OCI-M1 (cell line): ENCODE results near the gene GTF3C5.
"Not testable (repeated sequence)": the region's sequence is repeated elsewhere in the genome, so short reads cannot be mapped to it uniquely, and the experiment has no call there.

Source experiments
- DNase-seq: peaks from one replicate; lab custom pipeline; 2025; lab: John Stamatoyannopoulos, UW

The GTF3C5 gene

DNA sequence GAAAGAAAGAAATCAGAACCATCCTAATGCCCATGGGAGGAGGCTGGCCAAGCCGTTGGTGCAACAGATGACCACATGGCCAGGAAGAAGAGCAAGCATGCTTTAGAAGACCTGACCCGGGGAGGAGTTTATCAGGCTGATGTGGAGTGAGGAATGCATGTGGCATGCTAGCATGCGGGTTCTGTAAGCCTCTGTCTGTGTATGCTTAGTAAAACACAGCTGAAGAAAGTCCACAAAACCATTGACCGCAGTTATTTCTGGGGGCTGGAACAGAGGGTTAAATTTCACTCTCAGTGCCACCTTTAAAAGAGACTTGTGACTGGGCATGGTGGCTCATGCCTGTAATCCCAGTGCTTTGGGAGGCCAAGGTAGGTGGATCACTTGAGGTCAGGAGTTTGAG is 33.2 kb upstream of the GTF3C5 start:
- DNase-seq, result no peak

GRCh38 chr9:132998221-132998620 is 32.6 kb upstream of the GTF3C5 start:
- not testable (repeated sequence) for DNase-seq

DNA sequence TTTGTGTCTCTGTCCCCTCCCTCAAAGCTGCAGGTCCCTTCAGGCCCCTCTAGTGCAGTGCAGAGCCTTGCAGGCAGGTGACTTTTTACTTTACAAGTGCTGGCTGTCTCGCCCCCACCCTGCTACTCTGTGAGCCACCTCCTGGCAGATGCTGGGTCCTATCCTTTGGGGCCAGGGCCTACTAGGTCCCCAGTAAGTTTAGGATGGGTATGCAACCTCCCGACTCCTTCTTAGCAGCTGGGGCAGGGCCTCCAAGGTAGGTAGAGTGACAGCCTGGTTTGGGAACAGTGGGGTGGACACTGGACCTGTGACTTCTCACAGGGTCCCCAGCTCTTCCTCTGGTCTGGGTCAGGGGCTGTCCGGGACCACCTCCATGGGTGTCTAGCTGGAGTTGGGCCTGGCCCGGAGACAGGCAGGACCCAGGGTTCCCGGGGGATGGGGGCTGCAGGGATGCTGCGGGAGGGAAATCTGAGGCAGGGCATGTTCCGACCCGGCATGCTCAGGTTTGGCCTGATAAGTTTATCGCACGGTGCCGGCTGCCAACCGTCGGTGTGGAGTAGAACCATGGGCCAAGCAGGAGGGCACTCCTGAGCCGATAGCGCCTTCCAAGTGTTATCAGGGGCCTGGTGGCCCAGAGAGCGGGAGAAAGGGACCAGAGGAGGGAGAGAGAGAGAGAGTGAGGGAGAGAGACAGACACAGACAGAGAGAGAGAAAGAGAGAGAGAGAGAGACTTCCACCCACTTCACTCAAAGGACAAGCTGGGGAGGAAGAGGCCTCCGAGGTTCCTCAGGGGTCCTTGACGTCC is 31.8 kb upstream of the GTF3C5 start:
- DNase-seq, result peak; percentile 91

DNA sequence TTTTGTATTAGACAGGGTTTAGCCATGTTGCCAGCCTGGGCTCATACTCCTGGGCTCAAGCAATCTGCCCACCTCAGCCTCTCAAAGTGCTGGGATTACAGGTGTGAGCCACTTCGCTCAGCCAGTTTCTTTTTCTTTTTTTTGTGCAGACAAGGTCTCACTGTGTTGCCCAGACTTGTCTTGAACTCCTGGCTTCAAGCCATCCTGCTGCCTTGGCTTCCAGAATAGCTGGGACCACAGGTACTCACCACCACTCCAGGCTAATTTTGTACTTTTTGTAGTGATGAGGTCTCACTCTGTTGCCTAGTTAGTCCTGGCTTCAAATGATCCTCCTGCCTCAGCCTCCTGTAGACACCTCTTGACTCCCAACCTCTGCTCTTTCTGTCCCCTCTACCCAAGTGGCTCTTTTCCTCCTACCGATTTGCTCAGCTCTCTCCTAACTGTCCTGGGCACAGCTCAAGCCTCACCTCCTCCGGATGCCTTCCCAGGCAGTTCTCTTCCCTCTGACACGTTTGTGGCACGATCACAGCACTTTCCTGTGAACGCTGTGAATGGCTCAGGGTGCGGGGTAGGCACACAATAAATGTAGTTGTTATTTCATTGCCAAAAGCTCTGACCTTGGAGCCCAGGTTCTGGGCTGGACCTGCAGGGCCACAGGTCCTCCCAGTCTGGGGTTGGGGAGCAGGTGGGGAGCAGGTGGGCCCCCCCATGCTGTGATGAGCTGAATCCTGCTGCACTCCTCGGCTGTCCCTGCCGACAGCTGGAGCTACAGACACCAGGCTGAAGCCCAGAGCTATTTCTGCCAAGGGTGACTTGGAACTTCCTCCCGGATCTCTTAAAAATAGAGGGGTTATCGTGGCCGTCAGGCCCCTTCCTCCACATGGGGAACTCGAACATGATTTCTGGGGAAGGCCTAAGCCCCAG is 28.4 kb upstream of the GTF3C5 start:
- peak; percentile 67 for DNase-seq

- peak; percentile 84 for DNase-seq
Measured at GRCh38 chr9:133003071-133003461, 27.7 kb upstream of the GTF3C5 start.

- DNase-seq, result peak; percentile 83
Measured at GRCh38 chr9:133003671-133004090, 27.1 kb upstream of the GTF3C5 start.

DNA sequence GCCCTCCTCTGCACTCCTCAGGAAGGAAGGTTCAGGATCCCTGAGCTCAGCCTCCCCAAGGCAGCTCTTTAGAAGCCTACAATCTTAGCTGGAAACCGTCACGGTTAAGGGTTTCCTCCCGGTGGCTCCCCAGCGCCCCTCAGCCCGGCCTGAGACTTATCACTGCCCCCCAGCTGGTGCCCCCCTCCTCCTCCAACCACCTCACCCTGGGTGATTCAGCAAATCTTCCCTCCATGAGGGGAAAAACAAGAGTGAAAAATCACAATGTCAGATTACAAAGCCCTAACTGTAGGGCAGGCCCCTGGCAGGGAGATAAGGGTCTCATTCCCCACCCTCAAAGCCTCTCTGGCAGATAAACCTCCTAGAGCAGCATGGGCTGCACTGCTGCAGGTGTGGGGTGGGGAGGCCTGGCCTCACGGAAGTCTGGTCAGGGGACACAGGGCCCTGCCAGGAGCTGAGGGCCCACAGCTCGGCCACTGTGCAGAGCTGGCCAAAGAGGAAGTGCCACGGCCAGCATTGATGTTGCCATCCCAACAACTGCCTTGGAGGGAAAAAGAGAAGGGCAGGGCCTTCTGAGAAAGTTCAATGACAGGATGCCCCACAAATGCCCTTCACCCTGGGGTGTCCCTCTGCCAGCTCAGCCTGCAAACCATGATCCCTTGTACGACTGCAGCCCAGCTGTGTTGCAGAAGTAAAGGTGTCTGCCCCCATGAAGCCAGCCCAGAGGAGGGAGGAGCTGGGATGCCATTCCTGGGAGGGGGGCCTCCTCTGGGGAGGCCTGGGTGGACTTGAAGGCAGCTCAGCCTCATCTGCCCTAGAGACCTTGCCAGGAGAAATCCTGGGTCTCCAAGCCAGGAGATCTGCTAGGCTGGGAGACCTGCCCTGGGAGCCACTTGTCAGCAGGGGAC is 26.5 kb upstream of the GTF3C5 start:
- peak; percentile 96 for DNase-seq

DNA sequence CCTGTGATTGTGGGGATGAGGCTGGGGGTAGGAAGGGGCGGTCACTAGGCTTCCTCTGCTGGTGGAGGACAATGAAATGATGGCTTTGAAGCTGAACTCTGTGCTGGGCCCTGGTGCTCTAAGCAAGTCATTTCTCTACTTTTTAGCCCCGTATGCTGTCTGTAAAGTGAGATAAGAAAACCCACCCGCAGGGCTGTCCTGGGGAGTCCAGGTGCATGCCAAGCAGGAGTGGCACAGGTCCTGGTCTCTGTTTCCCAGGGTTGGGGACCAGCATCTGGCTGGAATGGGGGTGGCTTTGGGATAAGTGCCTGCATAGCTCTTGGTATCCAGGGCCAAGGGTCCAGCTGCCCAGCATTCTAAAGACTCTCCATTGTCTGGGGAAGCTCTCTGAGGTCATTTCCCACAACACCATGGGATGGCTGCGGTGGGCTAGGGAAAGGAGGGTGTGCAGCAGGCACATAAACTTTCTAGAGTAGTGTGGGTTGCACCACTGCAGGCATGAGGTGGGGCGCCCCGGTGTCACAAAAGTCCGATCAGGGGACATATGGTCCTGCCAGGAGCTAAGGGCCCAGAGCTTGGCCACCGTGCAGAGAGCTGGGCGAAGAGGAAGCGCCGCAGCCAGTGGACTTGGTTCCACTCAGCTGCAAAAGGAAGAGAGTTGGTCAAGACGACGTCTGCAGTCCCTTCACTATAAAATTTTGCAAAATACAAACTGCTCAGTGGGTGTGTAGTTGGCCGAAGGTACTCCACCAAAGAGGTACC is 25.6 kb upstream of the GTF3C5 start:
- peak; percentile 54 for DNase-seq

DNA sequence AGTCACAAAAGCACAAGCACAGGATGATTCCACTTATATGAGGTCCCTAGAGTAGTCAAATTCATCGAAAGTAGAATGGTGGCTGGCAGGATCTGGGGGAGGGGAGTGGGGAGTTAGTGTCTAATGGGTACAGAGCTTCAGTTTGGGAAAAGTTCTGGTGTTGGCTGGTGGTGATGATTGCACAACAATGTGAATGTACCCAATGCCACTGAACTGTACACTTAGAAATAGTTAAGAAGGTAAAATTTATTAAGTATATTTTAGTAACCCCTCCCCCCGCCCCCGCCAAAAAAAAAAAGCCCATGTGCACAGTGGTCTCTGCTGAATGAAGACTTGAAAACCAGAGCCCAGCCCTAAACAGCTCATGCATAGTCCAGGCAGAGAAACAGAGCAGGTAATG is 24.8 kb upstream of the GTF3C5 start:
- DNase-seq, result no peak

DNA sequence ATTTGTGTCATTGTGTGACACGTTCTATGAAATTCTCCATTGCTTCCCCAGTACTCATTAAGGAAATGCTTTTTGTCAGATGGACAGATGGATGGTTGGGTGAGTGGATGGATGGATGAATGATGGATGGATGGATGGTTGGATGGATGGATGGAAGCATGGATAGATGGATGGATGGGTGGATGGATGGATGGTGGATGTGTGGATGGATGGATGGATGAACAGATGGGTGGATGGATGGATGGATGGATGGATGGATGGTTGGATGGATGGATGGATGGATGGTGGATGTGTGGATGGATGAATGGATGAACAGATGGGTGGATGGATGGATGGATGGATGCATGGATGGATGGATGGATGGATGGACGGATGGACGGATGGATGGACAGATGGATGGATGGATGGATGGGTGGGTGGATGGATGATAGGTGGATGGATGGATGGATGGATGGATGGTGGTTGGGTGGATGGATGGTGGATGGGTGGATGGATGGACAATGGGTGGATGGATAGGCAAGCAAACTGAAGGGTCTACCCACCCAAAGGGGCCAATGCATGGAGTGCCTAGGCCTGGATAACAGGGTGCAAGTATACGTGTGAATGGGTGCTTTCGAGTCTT is 24.0 kb upstream of the GTF3C5 start:
- DNase-seq, result no peak

DNA sequence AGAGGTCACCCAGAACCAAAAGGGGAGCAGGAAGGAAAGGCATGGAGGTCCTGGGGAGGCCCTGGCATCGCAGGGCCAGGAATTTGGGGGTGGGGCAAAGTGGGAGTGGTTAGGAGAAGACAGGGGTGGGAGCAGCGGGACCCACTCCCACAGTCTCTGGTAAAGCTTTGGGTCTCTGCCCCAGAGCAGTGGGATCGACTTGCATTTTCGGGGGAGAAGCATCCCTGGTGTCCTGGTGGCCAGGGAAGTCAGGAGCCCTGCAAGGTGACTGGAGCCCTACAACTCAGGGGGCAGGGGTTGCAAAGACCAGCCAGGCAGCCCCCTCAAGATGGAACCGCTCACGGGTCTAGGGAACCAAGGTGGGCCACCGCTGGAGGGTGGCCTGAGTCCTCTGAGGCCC is 22.4 kb upstream of the GTF3C5 start:
- no peak for DNase-seq

DNA sequence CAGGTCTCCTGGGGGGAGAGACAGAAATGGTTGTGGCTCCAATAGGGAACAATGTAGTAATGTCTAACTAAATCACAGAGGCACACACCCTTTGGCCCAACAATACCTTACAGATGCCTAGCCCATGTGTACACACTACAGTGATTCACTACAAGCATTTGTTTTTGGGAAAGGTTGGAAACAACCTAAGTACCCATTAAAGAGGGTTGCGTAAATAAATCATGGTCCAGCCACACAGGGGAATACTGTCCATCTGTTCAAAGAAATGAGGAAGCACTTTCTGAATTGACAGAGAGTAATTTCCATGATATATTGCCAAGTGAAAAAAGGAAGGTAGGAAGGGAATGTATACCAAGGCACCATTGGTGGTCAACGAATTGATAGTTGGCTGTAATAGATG is 22.0 kb upstream of the GTF3C5 start:
- DNase-seq, result peak; percentile 84

- DNase-seq, result no peak
Measured at GRCh38 chr9:133009906-133010582, 20.8 kb upstream of the GTF3C5 start.

GRCh38 chr9:133014696-133015095 is 16.1 kb upstream of the GTF3C5 start:
- DNase-seq, result no peak

DNA sequence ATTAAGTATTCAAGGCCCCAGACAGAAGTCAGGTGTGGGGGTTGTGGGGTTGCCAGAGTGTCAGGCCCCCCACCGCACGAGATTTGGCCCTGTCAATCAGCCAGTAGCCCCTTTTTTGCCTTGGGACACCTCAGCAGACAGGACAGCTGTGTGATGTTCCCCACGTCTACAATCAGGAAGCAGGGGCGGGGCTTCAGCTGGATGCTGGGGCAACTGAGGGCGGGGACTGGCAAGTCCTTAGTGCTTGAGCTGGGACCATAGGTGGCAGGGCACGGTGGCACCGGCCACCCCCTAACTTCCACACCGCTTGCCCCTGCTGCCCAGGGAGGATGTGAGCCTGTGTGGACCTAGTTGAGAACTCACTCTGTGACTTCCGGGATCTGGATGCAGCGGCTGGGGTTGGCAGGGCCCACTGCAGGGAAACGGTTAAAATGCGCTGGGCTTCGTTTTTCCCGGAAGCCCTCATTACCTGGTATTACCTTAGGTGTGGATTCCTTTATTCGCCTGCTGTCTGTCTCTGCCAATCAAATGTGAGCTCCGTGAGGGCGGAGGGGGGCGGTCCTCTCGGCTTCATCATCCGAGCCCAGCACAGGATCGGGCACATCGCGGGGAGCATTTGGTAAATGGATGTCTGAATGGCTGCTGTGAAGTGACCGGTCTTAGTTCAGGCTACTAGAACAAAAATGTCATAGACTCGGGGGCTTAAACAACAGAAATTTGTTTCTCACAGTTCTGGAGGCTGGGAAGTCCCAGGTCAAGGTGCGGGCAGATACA is 7.5 kb upstream of the GTF3C5 start:
- no peak for DNase-seq

DNA sequence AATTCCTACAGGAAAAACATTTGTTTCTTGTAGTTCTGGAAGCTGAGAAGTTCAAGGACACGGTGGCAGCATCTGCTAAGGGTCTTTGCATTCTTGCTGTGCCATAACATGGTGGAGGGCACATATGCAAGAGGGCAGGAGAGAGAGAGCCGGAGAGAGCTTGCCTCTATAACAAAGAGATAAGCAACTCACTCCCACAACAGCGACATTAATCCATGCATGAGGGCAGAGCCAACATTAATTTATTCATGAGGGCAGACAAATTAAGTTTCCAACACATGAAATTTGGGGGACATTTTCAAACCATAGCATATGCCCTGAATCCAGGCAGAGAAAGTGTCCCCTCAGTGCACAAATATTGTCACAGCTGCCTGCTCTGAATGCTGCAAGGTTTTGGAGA is 4.4 kb upstream of the GTF3C5 start:
- DNase-seq, result no peak

GRCh38 chr9:133027134-133027533 is 3.7 kb upstream of the GTF3C5 start:
- no peak for DNase-seq

GRCh38 chr9:133028221-133028620 is 2.6 kb upstream of the GTF3C5 start:
- DNase-seq, result no peak

DNA sequence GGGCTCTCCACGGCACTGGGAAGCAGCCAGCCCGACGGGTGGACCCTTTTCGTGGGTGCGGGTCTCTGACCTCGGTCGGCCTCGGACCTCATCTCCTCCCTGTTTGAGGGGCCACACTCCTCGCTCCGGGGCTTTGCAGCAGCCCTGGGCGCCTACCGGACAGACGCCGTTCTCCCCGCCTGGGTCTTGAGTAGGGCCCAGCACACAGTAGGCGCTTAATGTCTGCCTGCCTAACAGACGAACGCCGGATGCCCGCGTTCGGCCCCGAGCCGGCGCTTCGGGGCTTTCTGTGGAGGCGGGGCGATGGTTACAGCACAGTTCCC is 842 bp upstream of the GTF3C5 start:
- no peak for DNase-seq

DNA sequence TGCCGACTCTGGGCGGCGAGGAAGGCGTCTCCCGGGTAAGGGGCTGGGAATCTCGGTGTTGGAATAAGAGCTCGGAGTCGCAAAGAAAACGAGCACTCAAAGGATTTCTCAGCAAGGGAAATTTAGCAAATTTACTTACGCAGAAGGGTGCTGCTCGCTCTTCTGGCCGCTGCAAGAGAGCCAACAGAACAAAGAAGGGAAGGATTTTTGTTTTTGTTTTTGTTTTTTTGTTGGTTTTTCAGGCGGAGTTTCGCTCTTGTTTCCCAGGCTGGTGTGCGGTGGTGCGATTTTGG is 279 bp downstream of the GTF3C5 start:
- no peak for DNase-seq
